ENCODE measurements around the gene MIEN1.
"Not testable (repeated sequence)": the region's sequence is repeated elsewhere in the genome, so short reads cannot be mapped to it uniquely, and the experiment has no call there.

The MIEN1 gene

GRCh38 chr17:39730095-39730921 lies at the start of gene MIEN1:
Gene MIEN1 (minus strand): TSS chr17:39730532. CDS start chr17:39730495, 37 bp downstream.
- DNase-seq: peak; percentile 90 to 95 (median 93)

- no peak for DNase-seq
Measured at GRCh38 chr17:39777534-39778365, 47.4 kb upstream of the MIEN1 start.

GRCh38 chr17:39776252-39776651 lies 45.9 kb upstream of the MIEN1 start:
- no peak for DNase-seq

GRCh38 chr17:39775031-39775430 lies 44.7 kb upstream of the MIEN1 start:
- no peak for DNase-seq

GRCh38 chr17:39774047-39774446 lies 43.7 kb upstream of the MIEN1 start:
- no peak for DNase-seq

- no peak for DNase-seq
Measured at GRCh38 chr17:39772987-39773934, 42.9 kb upstream of the MIEN1 start.

- no peak for DNase-seq
Measured at GRCh38 chr17:39772415-39772814, 42.1 kb upstream of the MIEN1 start.

- DNase-seq: peak in 3 of 4 experiments; percentile 26 to 62 (median 40)
Measured at GRCh38 chr17:39769974-39770587, 39.7 kb upstream of the MIEN1 start.

GRCh38 chr17:39767147-39767546 lies 36.8 kb upstream of the MIEN1 start:
- no peak for DNase-seq

GRCh38 chr17:39765766-39766165 lies 35.4 kb upstream of the MIEN1 start:
- no peak for DNase-seq

GRCh38 chr17:39765175-39765574 lies 34.8 kb upstream of the MIEN1 start:
- DNase-seq: no peak

GRCh38 chr17:39764171-39764570 lies 33.8 kb upstream of the MIEN1 start:
- DNase-seq: not testable (repeated sequence)

GRCh38 chr17:39763051-39763820 lies 32.9 kb upstream of the MIEN1 start:
- no peak for DNase-seq

- DNase-seq: no peak
Measured at GRCh38 chr17:39761861-39762496, 31.6 kb upstream of the MIEN1 start.

- no peak for DNase-seq
Measured at GRCh38 chr17:39759204-39759603, 28.9 kb upstream of the MIEN1 start.

- DNase-seq: no peak
Measured at GRCh38 chr17:39757931-39758873, 27.9 kb upstream of the MIEN1 start.

GRCh38 chr17:39757176-39757662 lies 26.9 kb upstream of the MIEN1 start:
- no peak for DNase-seq

GRCh38 chr17:39756380-39757079 lies 26.2 kb upstream of the MIEN1 start:
- DNase-seq: no peak
